Heart left ventricle (tissue), 16 donors: ENCODE data around the gene INSRR. TPM values are rescaled to one million over a fixed set of nuclear protein-coding genes. Genes with fewer than 3 reads are reported as not detected.

Source experiments
- ATAC-seq, 4 donors: fragments of 200-7000 bp; cut with Tn5 transposase; one replicate each; pipeline ENCODE4 v1.9.1; 2020 to 2022; ENCODE audit warnings: moderate library complexity in 4 of 4, mild to moderate bottlenecking in 3 of 4, moderate number of reproducible peaks in 1 of 4
- DNase-seq, 5 donors: peaks; one replicate each; pipeline ENCODE4 v3.0.0-alpha.2; 2020
- H3K27ac ChIP-seq, 12 donors: fragments of 200-600 bp; sonication (generic) in 4 of 12; one replicate each; pipeline versions ENCODE4 v1.5.0 to v1.8.0; 2016 to 2022; ENCODE audit warnings: mild to moderate bottlenecking in 2 of 12
- H3K27me3 ChIP-seq, 9 donors: fragments of 200-600 bp; sonication (generic) in 2 of 9; one replicate each; pipeline versions ENCODE4 v1.5.1 to v1.8.0; 2016 to 2022; ENCODE audit warnings: mild to moderate bottlenecking in 3 of 9
- H3K36me3 ChIP-seq, 9 donors: fragments of 200-600 bp; sonication (generic) in 2 of 9; one replicate each; pipeline versions ENCODE4 v1.5.0 to v1.8.0; 2018 to 2022; ENCODE audit warnings: mild to moderate bottlenecking in 2 of 9
- H3K4me1 ChIP-seq, 12 donors: fragments of 200-600 bp; sonication (generic) in 4 of 12; one replicate each; pipeline versions ENCODE4 v1.5.0 to v1.8.0; 2016 to 2022; ENCODE audit warnings: mild to moderate bottlenecking in 3 of 12
- H3K4me3 ChIP-seq, 12 donors: fragments of 200-600 bp; sonication (generic) in 4 of 12; one replicate each; pipeline versions ENCODE4 v1.5.0 to v1.8.0; 2017 to 2022; ENCODE audit warnings: mild to moderate bottlenecking in 9 of 12, moderate library complexity in 4 of 12
- H3K9me3 ChIP-seq, 12 donors: fragments of 200-600 bp; sonication (generic) in 4 of 12; one replicate each; pipeline versions ENCODE4 v1.5.0 to v1.8.0; 2016 to 2022; ENCODE audit warnings: mild to moderate bottlenecking in 1 of 12
- CTCF ChIP-seq, 12 donors: fragments of 200-600 bp; sonication (generic) in 4 of 12; IDR thresholded peaks; one replicate each; pipeline versions ENCODE4 v1.5.0 to v1.8.0; 2018 to 2022; ENCODE audit warnings: antibody characterized with exemption in 12 of 12, mild to moderate bottlenecking in 5 of 12
- POLR2A ChIP-seq, 2 donors: fragments of 450-650 bp; IDR thresholded peaks; one replicate each; pipeline ENCODE4 v1.6.1; 2017; ENCODE audit warnings: antibody characterized with exemption in 2 of 2, mild to moderate bottlenecking in 2 of 2, moderate library complexity in 2 of 2
- WGBS, 4 donors: extraction: QIAGEN DNeasy Blood & Tissue Kit in 2 of 4; methylation state at CpG; one replicate each; pipeline versions ENCODE4 v1.1.5 to v1.1.7; 2013 to 2018; 5-methylcytosine and 5-hydroxymethylcytosine counted together
- intact Hi-C, 10 donors: fragments of 100-400 bp; cut with DNase I; formaldehyde crosslinking; loops; one replicate each; pipeline versions ENCODE4 v1.11.1 to v1.14.2; 2022
- polyA plus RNA-seq, 2 donors: library from polyadenylated mRNA; stranded (reverse); fragments of 200-250 nt; gene quantifications; one replicate each; pipeline ENCODE4 v1.2.3, GENCODE V29; 2013
- total RNA-seq, 9 donors: library from RNA; depleted of rRNA in 2 of 9; stranded (reverse); fragments of >200 nt in 2 of 9; fragmentation: NEBNext Ultra II Directional in 3 of 9; extraction: Animal tissue kit (Norgen Biotek cat#: 25700) in 3 of 9; gene quantifications; one replicate each; pipeline versions ENCODE4 v1.1.0 to v1.2.4, GENCODE V29; 2016 to 2023
- donor health status: ischemic (EF 13 %, LVEDD 7.1; RV severe dilation, severe dysfunction).
- donor health status: healthy with polysubstance abuse.
- donor health status: DM: no; HTN: yes; CAD: no.
- donor health status: DM: no; HTN: no; CAD: no.
- donor health status: ischemic (EF 25% LVEDD 6.9; RV normal size, moderate dysfunction).
- donor health status: ischemic (EF 25% LVEDD 5.7; RV mildly dilated, moderate dysfunction).
- donor health status: healthy.
- donor health status: DM: yes; HTN: yes; CAD: no.
- donor health status: ischemic (EF 35%, LVEDD 5.7; RV mildly dilated, moderate dysfunction).
- donor health status: nonischemic (EF 11% LVEDD 7.7; RV severe dilation, severe dysfunction).
- donor health status: DM: yes; HTN: yes; CAD: no.
- donor health status: PGD.
- donor health status: ischemic (EF 29% LVEDD 5.4; RV normal size, mild dysfunction).
- donor health status: nonischemic (EF 23%, LVEDD 6.1; RV moderate dilation, normal function).

INSRR gene
- total and polyA plus RNA-seq, 11 donors: 0.07 to 0.42 (median 0.12) TPM; not detected in 3

- intact Hi-C loops: no loop called here
- peaks cover 0 to 18% (median 0%) of the 10 kb centered on the region in 9 donors for H3K27me3 ChIP-seq
- H3K4me3 ChIP-seq: no peak overlapping the region
- 72 to 89% (median 83%) methylated on average over 5 of the region's 5 CpGs for WGBS, 4 donors
- no peaks in the 10 kb centered on the region for H3K9me3 ChIP-seq
- H3K4me1 ChIP-seq: no peaks in the 10 kb centered on the region
- no peaks in the 10 kb centered on the region for H3K36me3 ChIP-seq
- no peak for DNase-seq
- ATAC-seq: no peak
- no peak overlapping the region for H3K27ac ChIP-seq
- TF ChIP-seq POLR2A (IDR thresholded peaks at IDR 0.05): no peak
- no peak for TF ChIP-seq CTCF (IDR thresholded peaks at IDR 0.05)
These were observed 15.2 kb upstream of the INSRR start for GRCh38 chr1:156874142-156874541.

DNA sequence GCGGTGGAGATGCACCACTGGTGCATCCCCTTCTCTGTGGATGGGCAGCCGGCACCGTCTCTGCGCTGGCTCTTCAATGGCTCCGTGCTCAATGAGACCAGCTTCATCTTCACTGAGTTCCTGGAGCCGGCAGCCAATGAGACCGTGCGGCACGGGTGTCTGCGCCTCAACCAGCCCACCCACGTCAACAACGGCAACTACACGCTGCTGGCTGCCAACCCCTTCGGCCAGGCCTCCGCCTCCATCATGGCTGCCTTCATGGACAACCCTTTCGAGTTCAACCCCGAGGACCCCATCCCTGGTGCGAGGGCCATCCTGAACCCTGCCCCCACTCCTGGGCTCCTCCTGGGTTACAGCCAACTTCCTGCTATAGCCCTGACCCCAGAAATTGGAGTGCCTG, 14.7 kb upstream of the INSRR start:
- DNase-seq (no peak), ATAC-seq (no peak)
- peaks cover 0 to 18% (median 0%) of the 10 kb centered on the region in 9 donors for H3K27me3 ChIP-seq
- TF ChIP-seq CTCF (IDR thresholded peaks at IDR 0.05): no peak
- no peak for TF ChIP-seq POLR2A (IDR thresholded peaks at IDR 0.05)
- no peak overlapping the region for H3K27ac ChIP-seq
- H3K9me3 ChIP-seq: no peaks in the 10 kb centered on the region
- 94 to 98% (median 95%) methylated on average over 13 to 18 of the region's 18 CpGs for WGBS, 4 donors
- H3K36me3 ChIP-seq: no peaks in the 10 kb centered on the region
- H3K4me3 ChIP-seq: no peak overlapping the region
- H3K4me1 ChIP-seq: no peaks in the 10 kb centered on the region
- intact Hi-C loops: no loop called here

GRCh38 chr1:156869455-156869854, 10.5 kb upstream of the INSRR start:
- WGBS, 4 donors: 81 to 92% (median 88%) methylated on average over 9 of the region's 9 CpGs
- DNase-seq (no peak), ATAC-seq (no peak)
- Histone ChIP-seq H3K4me1 (no peaks in the 10 kb centered on the region), H3K4me3 (no peak overlapping the region), H3K27me3 (peaks cover 0 to 23% (median 0%) of the 10 kb centered on the region in 9 donors), H3K9me3 (no peaks in the 10 kb centered on the region), H3K36me3 (no peaks in the 10 kb centered on the region), H3K27ac (no peak overlapping the region)
- intact Hi-C loops: loop anchor here in 4 of 10 donors (10.0 kb wide), 2 partner anchors 145 to 175 kb away; partner anchors contain the start of genes ISG20L2 (in 3 of the 4) and METTL25B (in 3 of the 4)
- TF ChIP-seq POLR2A (IDR thresholded peaks at IDR 0.05): no peak
- no peak for TF ChIP-seq CTCF (IDR thresholded peaks at IDR 0.05)

DNA sequence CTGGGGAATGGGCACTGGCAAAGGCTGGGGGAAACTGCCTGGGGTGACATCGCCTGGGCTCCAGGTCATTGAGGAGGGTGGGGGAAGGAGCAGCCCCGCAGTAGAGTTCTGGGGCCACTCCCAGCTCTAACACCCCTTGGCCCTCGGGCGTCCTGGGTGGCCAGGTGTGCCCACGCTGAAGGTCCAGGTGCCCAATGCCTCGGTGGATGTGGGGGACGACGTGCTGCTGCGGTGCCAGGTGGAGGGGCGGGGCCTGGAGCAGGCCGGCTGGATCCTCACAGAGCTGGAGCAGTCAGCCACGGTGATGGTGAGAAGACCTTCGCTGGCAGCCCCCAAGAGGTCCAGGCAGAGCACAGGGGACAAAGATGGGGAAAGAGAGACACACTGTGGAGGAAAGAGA, 9.4 kb upstream of the INSRR start:
- 69 to 79% (median 73%) methylated on average over 13 of the region's 13 CpGs for WGBS, 4 donors
- intact Hi-C loops: loop anchor here in 4 of 10 donors (10.0 kb wide), 2 partner anchors 144 to 174 kb away; partner anchors contain the start of genes ISG20L2 (in 3 of the 4) and METTL25B (in 3 of the 4)
- ATAC-seq: no peak

More for the DNA sequence above, 9.4 kb upstream of the INSRR start:
- H3K27ac ChIP-seq: no peak overlapping the region
- TF ChIP-seq CTCF (IDR thresholded peaks at IDR 0.05): no peak
- TF ChIP-seq POLR2A (IDR thresholded peaks at IDR 0.05): no peak
- no peaks in the 10 kb centered on the region for H3K36me3 ChIP-seq
- H3K4me1 ChIP-seq: no peaks in the 10 kb centered on the region
- peaks cover 0 to 30% (median 3%) of the 10 kb centered on the region in 9 donors for H3K27me3 ChIP-seq
- no peak overlapping the region for H3K4me3 ChIP-seq
- no peak for DNase-seq
- H3K9me3 ChIP-seq: no peaks in the 10 kb centered on the region
